Right forelimb (tissue), 1 donor: Measurements from ENCODE around the gene ASF1B.

Experiments
- DNase-seq: peaks from one replicate; pipeline ENCODE4 v3.0.0-alpha.2; 2018

ASF1B gene

GRCh38 chr19:14127929-14128509 lies 8.4 kb downstream of the ASF1B start:
- DNase-seq: no peak

GRCh38 chr19:14127176-14127575 lies 9.2 kb downstream of the ASF1B start:
- no peak for DNase-seq

- no peak for DNase-seq
These were observed 13.5 kb downstream of the ASF1B start for GRCh38 chr19:14122924-14123323.

- no peak for DNase-seq
These were observed 15.9 kb downstream of the ASF1B start for GRCh38 chr19:14120497-14120780.

GRCh38 chr19:14119644-14120496 lies 16.5 kb downstream of the ASF1B start:
- DNase-seq: no peak

- DNase-seq: no peak
These were observed 17.2 kb downstream of the ASF1B start for GRCh38 chr19:14119146-14119545.

- DNase-seq: peak; percentile 69
These were observed 18.0 kb downstream of the ASF1B start for GRCh38 chr19:14118165-14119051.

GRCh38 chr19:14117668-14118164 lies 18.7 kb downstream of the ASF1B start, which contains the start of gene PRKACA:
Gene PRKACA (minus strand): TSS chr19:14117762. CDS start chr19:14117547, 215 bp downstream.
- peak; percentile 99 for DNase-seq

GRCh38 chr19:14116918-14117578 lies 19.3 kb downstream of the ASF1B start:
- DNase-seq: no peak

- DNase-seq: no peak
These were observed 19.9 kb downstream of the ASF1B start for GRCh38 chr19:14116525-14116917.

- no peak for DNase-seq
These were observed 20.6 kb downstream of the ASF1B start for GRCh38 chr19:14115756-14116155.

GRCh38 chr19:14114854-14115253 lies 21.5 kb downstream of the ASF1B start:
- DNase-seq: no peak

GRCh38 chr19:14114439-14114838 lies 21.9 kb downstream of the ASF1B start:
- DNase-seq: no peak

- no peak for DNase-seq
These were observed 22.5 kb downstream of the ASF1B start for GRCh38 chr19:14113762-14114414.

GRCh38 chr19:14112809-14113385 lies 23.5 kb downstream of the ASF1B start:
- no peak for DNase-seq

GRCh38 chr19:14112051-14112808 lies 24.2 kb downstream of the ASF1B start:
- DNase-seq: no peak

GRCh38 chr19:14111486-14111885 lies 24.9 kb downstream of the ASF1B start:
- no peak for DNase-seq

- DNase-seq: no peak
These were observed 25.7 kb downstream of the ASF1B start for GRCh38 chr19:14110650-14111049.

- DNase-seq: no peak
These were observed 28.6 kb downstream of the ASF1B start for GRCh38 chr19:14107581-14108461.

GRCh38 chr19:14106840-14107239 lies 29.5 kb downstream of the ASF1B start:
- DNase-seq: no peak
